ENCODE data around the gene NOXO1.

- no peak for TF ChIP-seq CTCF (conservative IDR thresholded peaks at IDR 0.05; ENCODE audit: low read depth in 2 of 2)
- no peak for TF ChIP-seq CREB1 (CRISPR knock-in tag; IDR thresholded peaks at IDR 0.05; ENCODE audit: low read depth)
- no peak for TF ChIP-seq POLR2AphosphoS5 (IDR thresholded peaks at IDR 0.05; ENCODE audit: low read depth)
- TF ChIP-seq, protein P1, sequence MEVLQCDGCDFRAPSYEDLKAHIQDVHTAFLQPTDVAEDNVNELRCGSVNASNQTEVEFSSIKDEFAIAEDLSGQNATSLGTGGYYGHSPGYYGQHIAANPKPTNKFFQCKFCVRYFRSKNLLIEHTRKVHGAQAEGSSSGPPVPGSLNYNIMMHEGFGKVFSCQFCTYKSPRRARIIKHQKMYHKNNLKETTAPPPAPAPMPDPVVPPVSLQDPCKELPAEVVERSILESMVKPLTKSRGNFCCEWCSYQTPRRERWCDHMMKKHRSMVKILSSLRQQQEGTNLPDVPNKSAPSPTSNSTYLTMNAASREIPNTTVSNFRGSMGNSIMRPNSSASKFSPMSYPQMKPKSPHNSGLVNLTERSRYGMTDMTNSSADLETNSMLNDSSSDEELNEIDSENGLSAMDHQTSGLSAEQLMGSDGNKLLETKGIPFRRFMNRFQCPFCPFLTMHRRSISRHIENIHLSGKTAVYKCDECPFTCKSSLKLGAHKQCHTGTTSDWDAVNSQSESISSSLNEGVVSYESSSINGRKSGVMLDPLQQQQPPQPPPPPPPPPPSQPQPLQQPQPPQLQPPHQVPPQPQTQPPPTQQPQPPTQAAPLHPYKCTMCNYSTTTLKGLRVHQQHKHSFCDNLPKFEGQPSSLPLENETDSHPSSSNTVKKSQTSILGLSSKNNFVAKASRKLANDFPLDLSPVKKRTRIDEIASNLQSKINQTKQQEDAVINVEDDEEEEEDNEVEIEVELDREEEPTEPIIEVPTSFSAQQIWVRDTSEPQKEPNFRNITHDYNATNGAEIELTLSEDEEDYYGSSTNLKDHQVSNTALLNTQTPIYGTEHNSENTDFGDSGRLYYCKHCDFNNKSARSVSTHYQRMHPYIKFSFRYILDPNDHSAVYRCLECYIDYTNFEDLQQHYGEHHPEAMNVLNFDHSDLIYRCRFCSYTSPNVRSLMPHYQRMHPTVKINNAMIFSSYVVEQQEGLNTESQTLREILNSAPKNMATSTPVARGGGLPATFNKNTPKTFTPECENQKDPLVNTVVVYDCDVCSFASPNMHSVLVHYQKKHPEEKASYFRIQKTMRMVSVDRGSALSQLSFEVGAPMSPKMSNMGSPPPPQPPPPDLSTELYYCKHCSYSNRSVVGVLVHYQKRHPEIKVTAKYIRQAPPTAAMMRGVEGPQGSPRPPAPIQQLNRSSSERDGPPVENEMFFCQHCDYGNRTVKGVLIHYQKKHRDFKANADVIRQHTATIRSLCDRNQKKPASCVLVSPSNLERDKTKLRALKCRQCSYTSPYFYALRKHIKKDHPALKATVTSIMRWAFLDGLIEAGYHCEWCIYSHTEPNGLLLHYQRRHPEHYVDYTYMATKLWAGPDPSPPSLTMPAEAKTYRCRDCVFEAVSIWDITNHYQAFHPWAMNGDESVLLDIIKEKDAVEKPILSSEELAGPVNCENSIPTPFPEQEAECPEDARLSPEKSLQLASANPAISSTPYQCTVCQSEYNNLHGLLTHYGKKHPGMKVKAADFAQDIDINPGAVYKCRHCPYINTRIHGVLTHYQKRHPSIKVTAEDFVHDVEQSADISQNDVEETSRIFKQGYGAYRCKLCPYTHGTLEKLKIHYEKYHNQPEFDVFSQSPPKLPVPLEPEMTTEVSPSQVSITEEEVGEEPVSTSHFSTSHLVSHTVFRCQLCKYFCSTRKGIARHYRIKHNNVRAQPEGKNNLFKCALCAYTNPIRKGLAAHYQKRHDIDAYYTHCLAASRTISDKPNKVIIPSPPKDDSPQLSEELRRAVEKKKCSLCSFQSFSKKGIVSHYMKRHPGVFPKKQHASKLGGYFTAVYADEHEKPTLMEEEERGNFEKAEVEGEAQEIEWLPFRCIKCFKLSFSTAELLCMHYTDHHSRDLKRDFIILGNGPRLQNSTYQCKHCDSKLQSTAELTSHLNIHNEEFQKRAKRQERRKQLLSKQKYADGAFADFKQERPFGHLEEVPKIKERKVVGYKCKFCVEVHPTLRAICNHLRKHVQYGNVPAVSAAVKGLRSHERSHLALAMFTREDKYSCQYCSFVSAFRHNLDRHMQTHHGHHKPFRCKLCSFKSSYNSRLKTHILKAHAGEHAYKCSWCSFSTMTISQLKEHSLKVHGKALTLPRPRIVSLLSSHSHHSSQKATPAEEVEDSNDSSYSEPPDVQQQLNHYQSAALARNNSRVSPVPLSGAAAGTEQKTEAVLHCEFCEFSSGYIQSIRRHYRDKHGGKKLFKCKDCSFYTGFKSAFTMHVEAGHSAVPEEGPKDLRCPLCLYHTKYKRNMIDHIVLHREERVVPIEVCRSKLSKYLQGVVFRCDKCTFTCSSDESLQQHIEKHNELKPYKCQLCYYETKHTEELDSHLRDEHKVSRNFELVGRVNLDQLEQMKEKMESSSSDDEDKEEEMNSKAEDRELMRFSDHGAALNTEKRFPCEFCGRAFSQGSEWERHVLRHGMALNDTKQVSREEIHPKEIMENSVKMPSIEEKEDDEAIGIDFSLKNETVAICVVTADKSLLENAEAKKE (CRISPR knock-in tag; IDR thresholded peaks at IDR 0.05): no peak
- TF ChIP-seq EZH2 (IDR thresholded peaks at IDR 0.05; ENCODE audit: low read depth, unreplicated experiment): no peak
- no peak for TF ChIP-seq STAT1 (IDR thresholded peaks at IDR 0.05; ENCODE audit: unreplicated experiment)
Observed at GRCh38 chr16:2008631-2009163, 27.4 kb upstream of the NOXO1 start.

Data from GM23338 (cell line).